B cell (primary cell): ENCODE results near the gene PLXNB1.

ENCODE experiments used
- EZH2 ChIP-seq: IDR thresholded peaks from 2 replicates; pipeline ENCODE4 v1.6.1; 2012; ENCODE audit warnings: borderline replicate concordance, low read depth, mild to moderate bottlenecking, moderate library complexity, low read length; ENCODE audit not compliant: insufficient read depth, poor library complexity, severe bottlenecking
- TF ChIP-seq, protein P1 (sequence below): fragments of 200-600 bp; IDR thresholded peaks from one replicate; pipeline ENCODE4 v1.8.0; 2022; ENCODE audit warnings: antibody characterized with exemption, mild to moderate bottlenecking

- TF ChIP-seq, protein P1, sequence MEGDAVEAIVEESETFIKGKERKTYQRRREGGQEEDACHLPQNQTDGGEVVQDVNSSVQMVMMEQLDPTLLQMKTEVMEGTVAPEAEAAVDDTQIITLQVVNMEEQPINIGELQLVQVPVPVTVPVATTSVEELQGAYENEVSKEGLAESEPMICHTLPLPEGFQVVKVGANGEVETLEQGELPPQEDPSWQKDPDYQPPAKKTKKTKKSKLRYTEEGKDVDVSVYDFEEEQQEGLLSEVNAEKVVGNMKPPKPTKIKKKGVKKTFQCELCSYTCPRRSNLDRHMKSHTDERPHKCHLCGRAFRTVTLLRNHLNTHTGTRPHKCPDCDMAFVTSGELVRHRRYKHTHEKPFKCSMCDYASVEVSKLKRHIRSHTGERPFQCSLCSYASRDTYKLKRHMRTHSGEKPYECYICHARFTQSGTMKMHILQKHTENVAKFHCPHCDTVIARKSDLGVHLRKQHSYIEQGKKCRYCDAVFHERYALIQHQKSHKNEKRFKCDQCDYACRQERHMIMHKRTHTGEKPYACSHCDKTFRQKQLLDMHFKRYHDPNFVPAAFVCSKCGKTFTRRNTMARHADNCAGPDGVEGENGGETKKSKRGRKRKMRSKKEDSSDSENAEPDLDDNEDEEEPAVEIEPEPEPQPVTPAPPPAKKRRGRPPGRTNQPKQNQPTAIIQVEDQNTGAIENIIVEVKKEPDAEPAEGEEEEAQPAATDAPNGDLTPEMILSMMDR: no peak
- TF ChIP-seq EZH2: no peak
Observed at GRCh38 chr3:48459331-48459730, 29.4 kb upstream of the PLXNB1 start.
